Hepatocyte (in vitro differentiated cells): ENCODE results near the gene IRF2. TPM values are rescaled to one million over a fixed set of nuclear protein-coding genes. Genes with fewer than 3 reads are reported as not detected.

ENCODE experiments used
- DNase-seq: peaks from one replicate; pipeline ENCODE4 v3.0.0-alpha.2; 2016; ENCODE audit warnings: low spot score
- H2AFZ ChIP-seq: fragments of 200-600 bp; sonication (generic); 2 replicates; pipeline ENCODE4 v1.6.0; 2016; ENCODE audit warnings: antibody characterized with exemption, mild to moderate bottlenecking
- H3K27ac ChIP-seq: fragments of 200-600 bp; sonication (generic); 2 replicates; pipeline ENCODE4 v1.5.1; 2016; ENCODE audit warnings: mild to moderate bottlenecking
- H3K27me3 ChIP-seq: fragments of 200-600 bp; sonication (generic); 2 replicates; pipeline ENCODE4 v1.6.1; 2016
- H3K36me3 ChIP-seq: fragments of 200-600 bp; sonication (generic); replicated peaks from 2 replicates; pipeline ENCODE4 v1.5.1; 2016; ENCODE audit warnings: low read depth; ENCODE audit not compliant: insufficient read depth
- H3K4me1 ChIP-seq: fragments of 200-600 bp; sonication (generic); 2 replicates; pipeline ENCODE4 v1.5.1; 2016; ENCODE audit warnings: mild to moderate bottlenecking, moderate library complexity; ENCODE audit not compliant: insufficient read depth
- H3K4me2 ChIP-seq: fragments of 200-600 bp; sonication (generic); 2 replicates; pipeline ENCODE4 v1.6.0; 2016
- H3K4me3 ChIP-seq: fragments of 200-600 bp; sonication (generic); 2 replicates; pipeline ENCODE4 v1.5.1; 2016; ENCODE audit warnings: mild to moderate bottlenecking
- H3K79me2 ChIP-seq: fragments of 200-600 bp; sonication (generic); 2 replicates; pipeline ENCODE4 v1.6.0; 2017; ENCODE audit warnings: mild to moderate bottlenecking
- H3K9me2 ChIP-seq: fragments of 200-600 bp; sonication (generic); replicated peaks from 2 replicates; pipeline ENCODE4 v1.6.0; 2017; ENCODE audit warnings: mild to moderate bottlenecking; ENCODE audit not compliant: insufficient read depth
- H3K9me3 ChIP-seq: fragments of 200-600 bp; sonication (generic); 2 replicates; pipeline ENCODE4 v1.5.1; 2016; ENCODE audit warnings: low read depth, mild to moderate bottlenecking
- H4K20me1 ChIP-seq: fragments of 200-600 bp; sonication (generic); 2 replicates; pipeline ENCODE4 v1.6.0; 2016; ENCODE audit warnings: mild to moderate bottlenecking; ENCODE audit not compliant: insufficient read depth, poor library complexity, severe bottlenecking
- EZH2 ChIP-seq: fragments of 200-600 bp; sonication (generic); IDR thresholded peaks from 2 replicates; pipeline ENCODE4 v1.6.1; 2016; ENCODE audit warnings: antibody characterized with exemption, mild to moderate bottlenecking, borderline replicate concordance
- EZH2phosphoT487 ChIP-seq: fragments of 200-600 bp; sonication (generic); IDR thresholded peaks from one replicate; pipeline ENCODE4 v1.6.1; 2018; ENCODE audit warnings: antibody characterized with exemption, mild to moderate bottlenecking, low read depth, moderate library complexity; ENCODE audit not compliant: unreplicated experiment, severe bottlenecking
- WGBS: methylation state at CpG from one replicate; pipeline ENCODE4 v1.1.6; 2016; ENCODE audit warnings: low lambda C conversion rate; ENCODE audit errors: missing lambda C conversion rate; 5-methylcytosine and 5-hydroxymethylcytosine counted together
- polyA plus RNA-seq: library from polyadenylated mRNA; unstranded; fragments of >200 nt; fragmentation: Nextera tagmentation; extraction: Ambion mirVana; gene quantifications from 2 replicates; pipeline ENCODE4 v1.2.1, GENCODE V29; 2016
- total RNA-seq: library from RNA; depleted of rRNA; stranded (reverse); fragments of >200 nt; gene quantifications from 2 replicates; pipeline ENCODE4 v1.2.3, GENCODE V29; 2014
- TF ChIP-seq, protein P1 (sequence below): fragments of 200-600 bp; sonication (generic); IDR thresholded peaks from 2 replicates; pipeline ENCODE4 v1.5.1; 2016; ENCODE audit warnings: antibody characterized with exemption, mild to moderate bottlenecking; ENCODE audit not compliant: poor library complexity

The IRF2 gene
- total and polyA plus RNA-seq, 2 experiments from 2014 or later, result 17.7 to 41.1 TPM

DNA sequence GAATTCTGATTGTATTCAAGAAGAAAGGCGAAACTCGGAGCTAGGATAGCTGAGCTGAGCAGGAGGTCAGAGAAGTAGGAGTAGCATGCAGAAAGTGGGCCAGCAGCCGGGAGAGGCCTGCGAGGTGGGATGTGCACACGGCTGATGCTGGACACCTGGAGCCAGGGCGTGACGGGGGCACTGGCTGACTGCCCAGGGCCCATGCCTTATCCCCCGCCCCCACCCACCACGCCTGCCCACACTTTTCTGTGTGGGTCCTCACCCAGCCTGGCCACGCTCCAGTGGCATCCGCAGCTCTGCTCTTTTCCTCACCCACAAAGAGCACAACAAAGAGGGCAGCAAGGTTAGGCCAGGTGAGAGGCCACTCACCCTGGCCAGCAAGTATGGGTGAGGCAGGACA lies 30.0 kb upstream of the IRF2 start:
- TF ChIP-seq, protein P1, sequence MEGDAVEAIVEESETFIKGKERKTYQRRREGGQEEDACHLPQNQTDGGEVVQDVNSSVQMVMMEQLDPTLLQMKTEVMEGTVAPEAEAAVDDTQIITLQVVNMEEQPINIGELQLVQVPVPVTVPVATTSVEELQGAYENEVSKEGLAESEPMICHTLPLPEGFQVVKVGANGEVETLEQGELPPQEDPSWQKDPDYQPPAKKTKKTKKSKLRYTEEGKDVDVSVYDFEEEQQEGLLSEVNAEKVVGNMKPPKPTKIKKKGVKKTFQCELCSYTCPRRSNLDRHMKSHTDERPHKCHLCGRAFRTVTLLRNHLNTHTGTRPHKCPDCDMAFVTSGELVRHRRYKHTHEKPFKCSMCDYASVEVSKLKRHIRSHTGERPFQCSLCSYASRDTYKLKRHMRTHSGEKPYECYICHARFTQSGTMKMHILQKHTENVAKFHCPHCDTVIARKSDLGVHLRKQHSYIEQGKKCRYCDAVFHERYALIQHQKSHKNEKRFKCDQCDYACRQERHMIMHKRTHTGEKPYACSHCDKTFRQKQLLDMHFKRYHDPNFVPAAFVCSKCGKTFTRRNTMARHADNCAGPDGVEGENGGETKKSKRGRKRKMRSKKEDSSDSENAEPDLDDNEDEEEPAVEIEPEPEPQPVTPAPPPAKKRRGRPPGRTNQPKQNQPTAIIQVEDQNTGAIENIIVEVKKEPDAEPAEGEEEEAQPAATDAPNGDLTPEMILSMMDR, result no peak
- TF ChIP-seq EZH2 (no peak), EZH2phosphoT487 (no peak)
- Histone ChIP-seq H3K79me2 (no peaks in the 10 kb centered on the region), H3K4me3 (no peak overlapping the region), H3K9me2 (no peaks in the 10 kb centered on the region), H4K20me1 (no peaks in the 10 kb centered on the region), H3K36me3 (no peaks in the 10 kb centered on the region), H3K4me1 (no peaks in the 10 kb centered on the region), H3K4me2 (no peak overlapping the region), H3K27me3 (no peaks in the 10 kb centered on the region), H2AFZ (no peak overlapping the region), H3K27ac (no peak overlapping the region), H3K9me3 (no peaks in the 10 kb centered on the region)
- no peak for DNase-seq
- 91% methylated on average over 6 of the region's 11 CpGs for WGBS

- DNase-seq, result no peak
- no peak overlapping the region for H3K4me3 ChIP-seq
- no peaks in the 10 kb centered on the region for H3K9me2 ChIP-seq
- H3K4me2 ChIP-seq, result no peak overlapping the region
- no peaks in the 10 kb centered on the region for H3K4me1 ChIP-seq
- no peak overlapping the region for H2AFZ ChIP-seq
- no peaks in the 10 kb centered on the region for H3K27me3 ChIP-seq
- H4K20me1 ChIP-seq, result no peaks in the 10 kb centered on the region
- WGBS, result 89% methylated on average over 8 of the region's 8 CpGs
- no peaks in the 10 kb centered on the region for H3K79me2 ChIP-seq
- H3K36me3 ChIP-seq, result no peaks in the 10 kb centered on the region
- TF ChIP-seq, protein P1, result no peak
- TF ChIP-seq EZH2phosphoT487, result no peak
- TF ChIP-seq EZH2, result no peak
- H3K9me3 ChIP-seq, result no peaks in the 10 kb centered on the region
- H3K27ac ChIP-seq, result no peak overlapping the region
Measured at GRCh38 chr4:184503869-184504300, 29.5 kb upstream of the IRF2 start.

DNA sequence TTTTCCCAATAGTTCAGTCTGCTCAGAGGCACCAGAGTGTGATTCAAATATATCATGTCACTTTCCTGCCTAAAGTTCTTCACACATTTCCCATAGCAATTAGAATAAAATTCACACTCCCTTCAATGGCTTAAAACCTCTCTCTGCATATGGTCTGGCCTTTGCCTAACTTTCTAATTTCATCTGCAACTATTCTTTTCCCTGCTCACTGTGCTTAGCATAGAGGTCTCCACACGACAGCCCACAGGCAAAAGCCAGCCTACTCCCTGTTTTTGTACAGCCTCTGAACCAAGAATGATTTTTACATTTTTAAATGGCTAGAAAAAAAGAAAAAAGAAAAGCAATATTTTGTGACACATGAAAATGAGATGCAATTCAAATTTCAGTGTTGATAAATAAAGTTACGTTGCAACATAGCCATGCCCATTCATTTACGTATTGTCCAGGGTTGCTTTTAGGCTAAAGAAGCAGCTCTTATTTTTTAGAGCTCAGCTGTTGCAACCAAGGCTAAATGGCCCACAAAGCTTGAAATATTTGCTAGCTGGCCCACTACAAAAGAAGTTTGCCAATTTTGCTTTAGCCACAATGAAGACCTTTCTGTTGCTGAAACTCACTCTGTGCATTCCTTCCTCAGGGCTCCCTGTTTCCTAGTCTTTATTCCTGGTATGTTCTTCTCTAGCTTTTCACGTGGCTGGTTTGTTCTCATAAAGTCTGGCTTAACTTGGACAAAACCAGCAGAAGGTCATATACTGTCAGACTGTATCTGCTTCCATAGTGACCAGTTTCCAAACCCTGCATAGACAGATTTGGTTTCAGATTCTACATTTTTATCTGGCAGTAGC lies 26.6 kb upstream of the IRF2 start:
- Histone ChIP-seq H3K9me2 (no peaks in the 10 kb centered on the region), H3K4me1 (no peaks in the 10 kb centered on the region), H3K79me2 (no peaks in the 10 kb centered on the region), H3K4me2 (no peak overlapping the region), H3K4me3 (no peak overlapping the region), H3K9me3 (no peaks in the 10 kb centered on the region), H2AFZ (no peak overlapping the region), H3K27ac (no peak overlapping the region), H3K27me3 (no peaks in the 10 kb centered on the region), H3K36me3 (no peaks in the 10 kb centered on the region), H4K20me1 (no peaks in the 10 kb centered on the region)
- no peak for DNase-seq
- TF ChIP-seq, protein P1, result no peak
- TF ChIP-seq EZH2, result no peak
- no peak for TF ChIP-seq EZH2phosphoT487
- WGBS, result 88% methylated on average over 4 of the region's 4 CpGs
